ENCODE measurements around the gene ARHGAP24. TPM values are rescaled to one million over a fixed set of nuclear protein-coding genes. Genes with fewer than 3 reads are reported as not detected.

The ARHGAP24 gene
- polyA plus RNA-seq, 3 donors, result 12.5 to 32.0 (median 18.8) TPM

GRCh38 chr4:85452058-85452731, 22.8 kb upstream of the ARHGAP24 start:
- Histone ChIP-seq H4K20me1 (ENCODE audit: insufficient read depth, low read length) (no peaks in the 10 kb centered on the region), H3K4me1 (ENCODE audit: control insufficient read depth in 1 of 2, insufficient read depth in 2 of 2, low read length in 2 of 2) (no peaks in the 10 kb centered on the region), H3K4me2 (replicated peaks; ENCODE audit: extremely low read depth, low read length, poor library complexity, severe bottlenecking) (no peak overlapping the region), H3K9me3 (replicated peaks in 1 of 2; ENCODE audit: control insufficient read depth in 1 of 2, insufficient read depth in 1 of 2, low read length in 2 of 2) (no peaks in the 10 kb centered on the region), H2AFZ (ENCODE audit: insufficient read depth, low read depth, low read length, poor library complexity, severe bottlenecking) (no peak overlapping the region), H3K79me2 (ENCODE audit: insufficient read depth, low read length) (no peaks in the 10 kb centered on the region), H3K36me3 (replicated peaks in 1 of 2; ENCODE audit: control insufficient read depth in 1 of 2, insufficient read depth in 2 of 2, low read length in 2 of 2) (no peaks in the 10 kb centered on the region), H3K27me3 (ENCODE audit: control insufficient read depth in 2 of 2, insufficient read depth in 2 of 2, low read length in 2 of 2) (no peaks in the 10 kb centered on the region), H3K9ac (ENCODE audit: insufficient read depth, low read length, poor library complexity, severe bottlenecking) (no peak overlapping the region), H3K27ac (ENCODE audit: low read depth in 1 of 2, low read length in 2 of 2) (no peak overlapping the region), H3K4me3 (replicated peaks in 1 of 3; ENCODE audit: low read depth in 2 of 3, low read length in 3 of 3) (no peak overlapping the region)
- WGBS (ENCODE audit: insufficient coverage), result 100% methylated on average over 1 of the region's 3 CpGs
- Mint-ChIP-seq H3K4me1 (no peaks in the 10 kb centered on the region), H3K4me3 (no peak overlapping the region), H3K36me3 (no peaks in the 10 kb centered on the region), H3K27me3 (ENCODE audit: low read depth in 3 of 3) (peaks cover 4 to 8% (median 4%) of the 10 kb centered on the region in 3 donors), H3K27ac (peak overlapping the region in 1 of 7 donors; percentile 50), H3K9me3 (peaks cover 0 to 8% (median 0%) of the 10 kb centered on the region in 7 donors)
- DNase-seq, result no peak
- no peak for TF ChIP-seq CTCF (IDR thresholded peaks at IDR 0.05)
- intact Hi-C loops (cut with micrococcal nuclease), result no loop called here

- no peaks in the 10 kb centered on the region for H3K9me3 ChIP-seq (replicated peaks in 1 of 2; ENCODE audit: control insufficient read depth in 1 of 2, insufficient read depth in 1 of 2, low read length in 2 of 2)
- no peak overlapping the region for H2AFZ ChIP-seq (ENCODE audit: insufficient read depth, low read depth, low read length, poor library complexity, severe bottlenecking)
- Mint-ChIP-seq H3K36me3 (no peaks in the 10 kb centered on the region), H3K4me3 (no peak overlapping the region), H3K9me3 (peaks cover 0 to 8% (median 0%) of the 10 kb centered on the region in 7 donors), H3K27me3 (ENCODE audit: low read depth in 3 of 3) (peaks cover 2 to 8% (median 2%) of the 10 kb centered on the region in 3 donors), H3K27ac (no peak overlapping the region), H3K4me1 (no peaks in the 10 kb centered on the region)
- intact Hi-C loops (cut with micrococcal nuclease), result no loop called here
- no peak overlapping the region for H3K9ac ChIP-seq (ENCODE audit: insufficient read depth, low read length, poor library complexity, severe bottlenecking)
- no peak for TF ChIP-seq CTCF (IDR thresholded peaks at IDR 0.05)
- H3K4me3 ChIP-seq (replicated peaks in 1 of 3; ENCODE audit: low read depth in 2 of 3, low read length in 3 of 3), result no peak overlapping the region
- H3K79me2 ChIP-seq (ENCODE audit: insufficient read depth, low read length), result no peaks in the 10 kb centered on the region
- H3K27me3 ChIP-seq (ENCODE audit: control insufficient read depth in 2 of 2, insufficient read depth in 2 of 2, low read length in 2 of 2), result no peaks in the 10 kb centered on the region
- H3K4me2 ChIP-seq (replicated peaks; ENCODE audit: extremely low read depth, low read length, poor library complexity, severe bottlenecking), result no peak overlapping the region
- no peak for DNase-seq
- H4K20me1 ChIP-seq (ENCODE audit: insufficient read depth, low read length), result no peaks in the 10 kb centered on the region
- H3K4me1 ChIP-seq (ENCODE audit: control insufficient read depth in 1 of 2, insufficient read depth in 2 of 2, low read length in 2 of 2), result no peaks in the 10 kb centered on the region
- no peak overlapping the region for H3K27ac ChIP-seq (ENCODE audit: low read depth in 1 of 2, low read length in 2 of 2)
- no peaks in the 10 kb centered on the region for H3K36me3 ChIP-seq (replicated peaks in 1 of 2; ENCODE audit: control insufficient read depth in 1 of 2, insufficient read depth in 2 of 2, low read length in 2 of 2)
Measured at GRCh38 chr4:85455942-85456341, 19.0 kb upstream of the ARHGAP24 start.

Measured in CD14-positive monocyte (primary cell).